Stomach (tissue), 4 donors: ENCODE data around the gene PPP2R2C.

ENCODE experiments used
- EP300 ChIP-seq: sonication (generic); formaldehyde crosslinking; IDR thresholded peaks from one replicate; pipeline ENCODE4 v1.6.1; 2017; ENCODE audit warnings: antibody characterized with exemption
- POLR2AphosphoS5 ChIP-seq, 3 donors: sonication (generic); formaldehyde crosslinking; IDR thresholded peaks; one replicate each; pipeline ENCODE4 v1.6.1; 2016; ENCODE audit warnings: antibody characterized with exemption in 3 of 3
- TF ChIP-seq, protein P1 (sequence below), 7 experiments: fragments of 450-650 bp in 4 of 7; fragments of 200-600 bp in 3 of 7; sonication (generic) in 3 of 7; IDR thresholded peaks; one replicate each; pipeline ENCODE4 v1.5.1; 2016 to 2019; ENCODE audit warnings: antibody characterized with exemption in 7 of 7, control low read depth in 2 of 7, mild to moderate bottlenecking in 1 of 7

DNA sequence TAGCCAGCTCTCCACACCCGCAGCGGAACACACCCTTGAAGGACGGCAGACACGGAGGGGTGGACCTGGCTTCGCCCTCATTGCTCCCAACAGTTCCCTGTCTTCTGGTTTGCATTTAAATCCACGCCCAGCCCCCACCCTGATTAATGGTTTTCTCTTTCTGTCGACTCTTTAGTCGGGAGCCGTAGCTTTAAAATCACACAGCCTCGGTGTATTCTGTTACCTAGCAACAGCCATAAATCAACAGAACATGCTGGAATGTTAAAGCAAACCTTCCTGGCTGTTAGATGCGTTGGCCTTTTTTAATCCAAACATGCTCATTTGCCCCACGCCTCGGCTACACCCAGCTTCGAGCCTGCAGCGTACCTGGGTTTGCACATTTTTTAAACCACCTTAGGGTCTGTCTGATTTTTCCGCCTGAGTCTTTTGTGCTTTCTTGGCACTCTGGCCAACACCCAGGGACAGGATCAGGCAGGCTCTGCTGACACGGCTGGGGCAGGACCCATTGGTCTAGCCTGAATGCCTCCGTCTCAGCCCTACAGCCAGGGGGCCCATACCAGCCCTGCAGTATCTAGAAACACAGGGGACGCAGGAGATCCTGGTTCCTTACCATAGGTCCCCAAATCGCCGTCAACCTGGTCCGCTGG lies 21.4 kb upstream of the PPP2R2C start:
- no peak for TF ChIP-seq EP300
- TF ChIP-seq, protein P1, sequence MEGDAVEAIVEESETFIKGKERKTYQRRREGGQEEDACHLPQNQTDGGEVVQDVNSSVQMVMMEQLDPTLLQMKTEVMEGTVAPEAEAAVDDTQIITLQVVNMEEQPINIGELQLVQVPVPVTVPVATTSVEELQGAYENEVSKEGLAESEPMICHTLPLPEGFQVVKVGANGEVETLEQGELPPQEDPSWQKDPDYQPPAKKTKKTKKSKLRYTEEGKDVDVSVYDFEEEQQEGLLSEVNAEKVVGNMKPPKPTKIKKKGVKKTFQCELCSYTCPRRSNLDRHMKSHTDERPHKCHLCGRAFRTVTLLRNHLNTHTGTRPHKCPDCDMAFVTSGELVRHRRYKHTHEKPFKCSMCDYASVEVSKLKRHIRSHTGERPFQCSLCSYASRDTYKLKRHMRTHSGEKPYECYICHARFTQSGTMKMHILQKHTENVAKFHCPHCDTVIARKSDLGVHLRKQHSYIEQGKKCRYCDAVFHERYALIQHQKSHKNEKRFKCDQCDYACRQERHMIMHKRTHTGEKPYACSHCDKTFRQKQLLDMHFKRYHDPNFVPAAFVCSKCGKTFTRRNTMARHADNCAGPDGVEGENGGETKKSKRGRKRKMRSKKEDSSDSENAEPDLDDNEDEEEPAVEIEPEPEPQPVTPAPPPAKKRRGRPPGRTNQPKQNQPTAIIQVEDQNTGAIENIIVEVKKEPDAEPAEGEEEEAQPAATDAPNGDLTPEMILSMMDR (IDR thresholded peaks at IDR 0.05), result no peak
- no peak for TF ChIP-seq POLR2AphosphoS5 (IDR thresholded peaks at IDR 0.05)
